Muscle layer of duodenum (tissue), 2 donors: ENCODE measurements around the gene CNN3.

Experiments used
- H3K27ac ChIP-seq: one replicate; pipeline ENCODE4 v1.7.0; 2013; ENCODE audit warnings: mild to moderate bottlenecking, low read length
- H3K27me3 ChIP-seq: one replicate; pipeline ENCODE4 v1.7.0; 2013; ENCODE audit warnings: low read depth, mild to moderate bottlenecking, control low read depth, low read length
- H3K36me3 ChIP-seq, 2 donors: one replicate each; pipeline ENCODE4 v1.7.0; 2013; ENCODE audit warnings: low read length in 2 of 2, control low read depth in 1 of 2, mild to moderate bottlenecking in 1 of 2; ENCODE audit not compliant: insufficient read depth in 2 of 2, control insufficient read depth in 1 of 2
- H3K4me1 ChIP-seq, 2 donors: one replicate each; pipeline ENCODE4 v1.7.0; 2013; ENCODE audit warnings: low read length in 2 of 2, mild to moderate bottlenecking in 2 of 2, control low read depth in 1 of 2, moderate library complexity in 1 of 2; ENCODE audit not compliant: insufficient read depth in 2 of 2, control insufficient read depth in 1 of 2
- H3K4me3 ChIP-seq, 2 donors: one replicate each; pipeline ENCODE4 v1.7.0; 2013; ENCODE audit warnings: low read length in 2 of 2, low read depth in 1 of 2, mild to moderate bottlenecking in 1 of 2
- H3K9me3 ChIP-seq, 2 donors: one replicate each; pipeline ENCODE4 v1.7.0; 2013; ENCODE audit warnings: low read length in 2 of 2, control low read depth in 1 of 2, mild to moderate bottlenecking in 1 of 2; ENCODE audit not compliant: control insufficient read depth in 1 of 2
- donor health status: healthy.

The CNN3 gene

GRCh38 chr1:94863919-94864318 lies 63.0 kb downstream of the CNN3 start:
- Histone ChIP-seq H3K27ac (peak overlapping the region; percentile 98), H3K4me1 (peaks cover 17 to 24% of the 10 kb centered on the region in 2 donors), H3K9me3 (no peaks in the 10 kb centered on the region), H3K4me3 (peak overlapping the region; percentile 24), H3K36me3 (peaks cover 0 to 3% of the 10 kb centered on the region in 2 donors), H3K27me3 (no peaks in the 10 kb centered on the region)

- H3K36me3 ChIP-seq, result peaks cover 0 to 3% of the 10 kb centered on the region in 2 donors
- H3K27me3 ChIP-seq, result no peaks in the 10 kb centered on the region
- peaks cover 17 to 24% of the 10 kb centered on the region in 2 donors for H3K4me1 ChIP-seq
- no peaks in the 10 kb centered on the region for H3K9me3 ChIP-seq
- peak overlapping the region; percentile 98 for H3K27ac ChIP-seq
- H3K4me3 ChIP-seq, result peak overlapping the region; percentile 24 to 39
Measured at GRCh38 chr1:94863297-94863911, 63.5 kb downstream of the CNN3 start.

- peak overlapping the region; percentile 98 for H3K27ac ChIP-seq
- no peaks in the 10 kb centered on the region for H3K9me3 ChIP-seq
- H3K36me3 ChIP-seq, result peaks cover 0 to 3% of the 10 kb centered on the region in 2 donors
- peak overlapping the region in 1 of 2 donors; percentile 39 for H3K4me3 ChIP-seq
- no peaks in the 10 kb centered on the region for H3K27me3 ChIP-seq
- H3K4me1 ChIP-seq, result peaks cover 17 to 24% of the 10 kb centered on the region in 2 donors
Measured at GRCh38 chr1:94862718-94863117, 64.2 kb downstream of the CNN3 start.

- Histone ChIP-seq H3K27ac (no peak overlapping the region), H3K9me3 (no peaks in the 10 kb centered on the region), H3K4me3 (no peak overlapping the region), H3K36me3 (peaks cover 0 to 3% of the 10 kb centered on the region in 2 donors), H3K27me3 (no peaks in the 10 kb centered on the region), H3K4me1 (peaks cover 18 to 19% of the 10 kb centered on the region in 2 donors)
Measured at GRCh38 chr1:94859174-94859573, 67.7 kb downstream of the CNN3 start.

- Histone ChIP-seq H3K27ac (no peak overlapping the region), H3K4me1 (peaks cover 17 to 18% of the 10 kb centered on the region in 2 donors), H3K36me3 (no peaks in the 10 kb centered on the region), H3K4me3 (no peak overlapping the region), H3K27me3 (no peaks in the 10 kb centered on the region), H3K9me3 (no peaks in the 10 kb centered on the region)
Measured at GRCh38 chr1:94858276-94858675, 68.6 kb downstream of the CNN3 start.

- Histone ChIP-seq H3K27me3 (no peaks in the 10 kb centered on the region), H3K4me3 (no peak overlapping the region), H3K27ac (no peak overlapping the region), H3K36me3 (no peaks in the 10 kb centered on the region), H3K9me3 (no peaks in the 10 kb centered on the region), H3K4me1 (peaks cover 7 to 11% of the 10 kb centered on the region in 2 donors)
Measured at GRCh38 chr1:94856868-94857267, 70.0 kb downstream of the CNN3 start.

- H3K9me3 ChIP-seq, result no peaks in the 10 kb centered on the region
- peaks cover 3 to 11% of the 10 kb centered on the region in 2 donors for H3K4me1 ChIP-seq
- no peak overlapping the region for H3K27ac ChIP-seq
- no peaks in the 10 kb centered on the region for H3K27me3 ChIP-seq
- no peak overlapping the region for H3K4me3 ChIP-seq
- no peaks in the 10 kb centered on the region for H3K36me3 ChIP-seq
Measured at GRCh38 chr1:94856004-94856403, 70.9 kb downstream of the CNN3 start.

GRCh38 chr1:94855307-94855700 lies 71.6 kb downstream of the CNN3 start:
- Histone ChIP-seq H3K9me3 (no peaks in the 10 kb centered on the region), H3K4me3 (peak overlapping the region in 1 of 2 donors; percentile 40), H3K27ac (peak overlapping the region; percentile 10), H3K27me3 (no peaks in the 10 kb centered on the region), H3K36me3 (no peaks in the 10 kb centered on the region), H3K4me1 (peaks cover 0 to 11% of the 10 kb centered on the region in 2 donors)

- Histone ChIP-seq H3K27me3 (no peaks in the 10 kb centered on the region), H3K36me3 (no peaks in the 10 kb centered on the region), H3K4me3 (peak overlapping the region in 1 of 2 donors; percentile 40), H3K27ac (peak overlapping the region; percentile 10), H3K9me3 (no peaks in the 10 kb centered on the region), H3K4me1 (peaks cover 0 to 8% of the 10 kb centered on the region in 2 donors)
Measured at GRCh38 chr1:94854458-94855306, 72.2 kb downstream of the CNN3 start.

- Histone ChIP-seq H3K27me3 (no peaks in the 10 kb centered on the region), H3K36me3 (no peaks in the 10 kb centered on the region), H3K9me3 (no peaks in the 10 kb centered on the region), H3K4me1 (peaks cover 0 to 8% of the 10 kb centered on the region in 2 donors), H3K27ac (no peak overlapping the region), H3K4me3 (no peak overlapping the region)
Measured at GRCh38 chr1:94852788-94853187, 74.1 kb downstream of the CNN3 start.

GRCh38 chr1:94851571-94851970 lies 75.3 kb downstream of the CNN3 start:
- Histone ChIP-seq H3K4me1 (peaks cover 0 to 8% of the 10 kb centered on the region in 2 donors), H3K36me3 (no peaks in the 10 kb centered on the region), H3K9me3 (no peaks in the 10 kb centered on the region), H3K4me3 (no peak overlapping the region), H3K27ac (no peak overlapping the region), H3K27me3 (no peaks in the 10 kb centered on the region)
